Parathyroid adenoma (tissue), 2 donors: ENCODE measurements around the gene STARD3NL.
"Not testable (repeated sequence)": the region's sequence is repeated elsewhere in the genome, so short reads cannot be mapped to it uniquely, and the experiment has no call there.

Source experiments
- H2AFZ ChIP-seq: fragments of 300-600 bp; sonication (generic); one replicate; pipeline ENCODE4 v1.7.0; 2017; ENCODE audit warnings: antibody characterized with exemption, mild to moderate bottlenecking
- H3K27ac ChIP-seq: fragments of 300-600 bp; sonication (generic); one replicate; pipeline ENCODE4 v1.7.0; 2017
- H3K27me3 ChIP-seq: fragments of 300-600 bp; sonication (generic); one replicate; pipeline ENCODE4 v1.7.0; 2017; ENCODE audit warnings: low read length; ENCODE audit not compliant: control insufficient read depth, insufficient read depth
- H3K36me3 ChIP-seq: fragments of 300-600 bp; sonication (generic); one replicate; pipeline ENCODE4 v1.7.0; 2017; ENCODE audit warnings: low read length; ENCODE audit not compliant: control insufficient read depth, insufficient read depth
- H3K4me1 ChIP-seq: fragments of 300-600 bp; sonication (generic); one replicate; pipeline ENCODE4 v1.7.0; 2017; ENCODE audit warnings: control low read depth
- H3K4me2 ChIP-seq: fragments of 300-600 bp; sonication (generic); one replicate; pipeline ENCODE4 v1.7.0; 2017; ENCODE audit warnings: low read length
- H3K4me3 ChIP-seq: fragments of 300-600 bp; sonication (generic); one replicate; pipeline ENCODE4 v1.7.0; 2017; ENCODE audit warnings: low read depth, low read length
- H3K79me2 ChIP-seq: fragments of 300-600 bp; sonication (generic); one replicate; pipeline ENCODE4 v1.7.0; 2017; ENCODE audit warnings: control low read depth
- H3K9ac ChIP-seq: fragments of 300-600 bp; sonication (generic); one replicate; pipeline ENCODE4 v1.7.0; 2017; ENCODE audit warnings: mild to moderate bottlenecking
- H3K9me3 ChIP-seq: fragments of 300-600 bp; sonication (generic); one replicate; pipeline ENCODE4 v1.7.0; 2017; ENCODE audit warnings: low read length; ENCODE audit not compliant: control insufficient read depth
- CTCF ChIP-seq: fragments of 300-600 bp; sonication (generic); IDR thresholded peaks from one replicate; pipeline ENCODE4 v1.7.0; 2017; ENCODE audit warnings: antibody characterized with exemption, mild to moderate bottlenecking
- donor health status: primary hyperparathyroidism.

Gene STARD3NL

DNA sequence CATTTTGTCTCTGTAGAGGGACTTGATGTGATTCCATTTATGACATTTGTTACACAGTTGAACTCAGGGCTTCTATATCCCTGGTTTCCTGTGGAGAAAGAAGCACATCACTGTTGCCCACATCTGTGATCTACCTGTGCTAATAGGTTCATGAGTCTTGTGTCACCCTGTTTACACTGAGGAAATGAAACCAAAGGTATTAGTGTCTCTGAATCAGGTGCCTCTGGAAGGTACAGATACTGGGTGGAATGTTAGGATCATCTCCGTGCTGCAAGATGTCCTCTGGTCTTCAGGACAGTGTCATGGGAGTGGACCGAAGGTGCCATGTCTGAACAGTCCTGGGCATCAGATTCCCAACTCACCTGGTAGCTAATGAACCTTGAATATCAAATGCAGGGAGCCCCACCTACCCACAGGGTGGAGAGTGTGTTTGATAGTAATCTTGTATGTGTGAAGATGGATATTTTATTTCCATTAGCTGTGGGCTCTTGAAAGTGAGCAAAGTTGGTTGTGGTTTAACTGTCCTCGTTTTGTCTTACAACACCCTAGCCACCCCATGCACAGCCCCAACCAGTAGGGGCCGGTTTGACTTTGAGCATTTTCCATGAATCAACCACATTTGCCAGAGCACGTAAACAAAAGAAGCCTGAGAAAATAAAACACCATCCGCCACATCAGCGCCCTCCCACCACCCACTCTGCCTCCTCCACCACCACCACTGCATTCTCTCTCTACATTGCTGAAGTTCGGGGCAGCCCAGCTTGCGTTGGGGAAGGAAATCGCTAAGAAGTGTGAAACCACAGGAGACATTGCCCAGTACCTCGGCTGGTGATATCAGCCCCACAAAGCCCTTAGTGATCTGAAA is 54.7 kb downstream of the STARD3NL start:
- Histone ChIP-seq H3K9me3 (no peaks in the 10 kb centered on the region), H3K4me3 (no peak overlapping the region), H3K79me2 (no peaks in the 10 kb centered on the region), H3K9ac (no peak overlapping the region), H2AFZ (no peak overlapping the region), H3K4me1 (no peaks in the 10 kb centered on the region), H3K27me3 (no peaks in the 10 kb centered on the region), H3K36me3 (no peaks in the 10 kb centered on the region), H3K27ac (no peak overlapping the region), H3K4me2 (no peak overlapping the region)
- no peak for TF ChIP-seq CTCF

DNA sequence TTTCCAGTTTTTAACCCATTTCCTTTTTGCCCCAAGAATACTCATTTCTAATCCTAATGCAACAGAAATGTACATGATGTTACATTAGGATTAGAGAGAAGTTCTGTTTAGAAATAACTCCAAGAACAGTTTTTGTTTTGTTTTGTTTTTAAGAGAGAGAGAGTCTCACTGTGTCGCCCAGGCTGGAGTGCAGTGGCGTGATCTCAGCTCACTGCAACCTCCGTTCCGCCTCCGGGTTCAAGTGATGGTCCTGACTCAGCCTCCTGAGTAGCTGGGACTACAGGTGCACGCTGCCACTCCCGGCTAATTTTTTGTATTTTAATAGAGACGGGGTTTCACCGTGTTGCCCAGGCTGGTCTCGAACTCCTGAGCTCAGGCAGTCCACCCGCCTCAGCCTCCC is 56.7 kb downstream of the STARD3NL start:
- not testable (repeated sequence) for H2AFZ ChIP-seq, H3K27me3 ChIP-seq, H3K9ac ChIP-seq, H3K79me2 ChIP-seq, H3K4me1 ChIP-seq, H3K36me3 ChIP-seq, H3K4me3 ChIP-seq, H3K4me2 ChIP-seq, H3K27ac ChIP-seq, H3K9me3 ChIP-seq

DNA sequence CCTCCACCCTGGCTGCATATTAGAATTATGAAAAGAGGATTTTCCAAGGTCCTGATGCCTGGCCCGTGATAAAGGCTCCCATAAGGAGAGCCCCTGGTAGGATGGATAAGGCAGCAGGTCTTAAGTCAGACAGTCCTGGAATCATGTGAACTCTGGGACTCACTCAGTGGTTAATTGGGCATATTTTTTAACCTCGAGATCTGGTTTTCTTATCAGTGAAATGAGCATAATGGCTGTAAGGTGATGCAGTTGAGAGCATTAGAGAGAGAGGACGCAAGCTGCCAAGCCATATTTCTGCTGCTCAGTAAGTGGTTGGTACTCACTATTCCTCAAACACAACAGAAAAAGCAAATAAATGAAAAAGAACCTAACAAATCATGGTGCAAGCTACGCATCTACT is 57.6 kb downstream of the STARD3NL start:
- Histone ChIP-seq H3K36me3 (no peaks in the 10 kb centered on the region), H3K27ac (no peak overlapping the region), H3K9ac (no peak overlapping the region), H3K4me1 (no peaks in the 10 kb centered on the region), H3K9me3 (no peaks in the 10 kb centered on the region), H2AFZ (no peak overlapping the region), H3K4me3 (no peak overlapping the region), H3K4me2 (no peak overlapping the region), H3K27me3 (no peaks in the 10 kb centered on the region), H3K79me2 (no peaks in the 10 kb centered on the region)
- no peak for TF ChIP-seq CTCF

DNA sequence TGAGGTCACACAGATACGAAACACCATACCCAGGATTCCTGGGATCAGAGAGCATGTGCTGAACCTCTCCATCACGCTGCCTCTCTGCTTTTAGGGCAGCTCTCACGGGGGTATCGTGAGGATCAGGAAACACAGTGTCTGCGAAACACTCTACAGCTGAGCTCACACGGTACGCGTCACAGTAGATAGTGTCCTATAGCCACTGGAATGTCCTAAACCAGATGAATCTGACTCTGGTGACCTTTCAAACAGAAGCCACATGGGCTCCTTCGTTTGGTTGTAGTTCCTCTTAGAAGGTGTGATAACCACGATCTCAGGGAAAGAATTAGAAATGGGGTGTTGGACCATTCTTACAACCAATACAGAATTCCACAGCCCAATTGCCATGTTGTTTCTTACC is 61.1 kb downstream of the STARD3NL start:
- H3K27me3 ChIP-seq, H3K27ac ChIP-seq, H3K79me2 ChIP-seq, H3K36me3 ChIP-seq, H3K4me3 ChIP-seq, H3K4me1 ChIP-seq, H3K9ac ChIP-seq, H3K9me3 ChIP-seq, H2AFZ ChIP-seq, H3K4me2 ChIP-seq: not testable (repeated sequence)

GRCh38 chr7:38241071-38241470 is 63.0 kb downstream of the STARD3NL start:
- no peak for TF ChIP-seq CTCF
- no peak overlapping the region for H3K9ac ChIP-seq
- H3K27me3 ChIP-seq, result no peaks in the 10 kb centered on the region
- H3K79me2 ChIP-seq, result no peaks in the 10 kb centered on the region
- H3K27ac ChIP-seq, result no peak overlapping the region
- H2AFZ ChIP-seq, result no peak overlapping the region
- H3K4me3 ChIP-seq, result no peak overlapping the region
- H3K4me2 ChIP-seq, result no peak overlapping the region
- no peaks in the 10 kb centered on the region for H3K4me1 ChIP-seq
- H3K9me3 ChIP-seq, result no peaks in the 10 kb centered on the region
- no peaks in the 10 kb centered on the region for H3K36me3 ChIP-seq

- H3K36me3 ChIP-seq, result no peaks in the 10 kb centered on the region
- no peaks in the 10 kb centered on the region for H3K9me3 ChIP-seq
- no peak overlapping the region for H2AFZ ChIP-seq
- no peaks in the 10 kb centered on the region for H3K4me1 ChIP-seq
- no peak for TF ChIP-seq CTCF
- no peaks in the 10 kb centered on the region for H3K27me3 ChIP-seq
- no peak overlapping the region for H3K4me2 ChIP-seq
- H3K27ac ChIP-seq, result no peak overlapping the region
- H3K79me2 ChIP-seq, result no peaks in the 10 kb centered on the region
- H3K4me3 ChIP-seq, result no peak overlapping the region
- no peak overlapping the region for H3K9ac ChIP-seq
These were observed 64.8 kb downstream of the STARD3NL start for GRCh38 chr7:38242814-38243213.

DNA sequence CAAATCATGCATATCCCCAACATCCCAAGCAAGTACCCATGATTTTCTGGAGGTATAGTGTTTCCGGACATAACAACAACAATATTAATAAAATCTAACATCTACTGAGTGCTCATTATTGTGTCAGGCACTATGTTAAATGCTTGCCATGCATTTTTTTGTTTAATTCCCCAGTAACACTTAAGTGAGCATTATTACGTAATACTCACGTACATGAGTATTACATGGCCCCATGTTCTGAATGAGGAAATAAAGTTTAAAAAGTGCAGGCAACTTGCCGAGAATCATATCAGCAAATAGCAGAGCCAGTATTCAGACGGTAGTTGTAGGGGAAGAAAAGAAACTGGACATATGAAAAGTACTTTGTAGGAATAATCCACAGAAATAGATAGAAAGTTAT is 65.3 kb downstream of the STARD3NL start:
- H3K27ac ChIP-seq, H3K4me1 ChIP-seq, H3K4me3 ChIP-seq, H3K27me3 ChIP-seq, H2AFZ ChIP-seq, H3K9me3 ChIP-seq, H3K36me3 ChIP-seq, H3K79me2 ChIP-seq, H3K4me2 ChIP-seq, H3K9ac ChIP-seq: not testable (repeated sequence)
